GM23338 (cell line): ENCODE measurements around the gene NLGN1. TPM values are rescaled to one million over a fixed set of nuclear protein-coding genes. Genes with fewer than 3 reads are reported as not detected.

Experiments used
- ATAC-seq: fragments of 200-7000 bp; cut with Tn5 transposase; 3 replicates; pipeline ENCODE4 v1.9.1; 2020
- DNase-seq: peaks from one replicate; pipeline ENCODE4 v3.0.0-alpha.2; 2015; ENCODE audit warnings: low spot score
- H2AFZ ChIP-seq: fragments of 200-600 bp; sonication (generic); 2 replicates; pipeline ENCODE4 v1.8.0; 2016; ENCODE audit warnings: antibody characterized with exemption, mild to moderate bottlenecking, moderate library complexity
- H3F3A ChIP-seq: fragments of 200-600 bp; sonication (generic); replicated peaks from 2 replicates; pipeline ENCODE4 v1.8.0; 2017; ENCODE audit warnings: antibody characterized with exemption, mixed run types, low read depth
- H3K27ac ChIP-seq: fragments of 200-600 bp; sonication (generic); 2 replicates; pipeline ENCODE4 v1.6.1; 2016; ENCODE audit warnings: low read depth
- H3K27me3 ChIP-seq: fragments of 200-600 bp; sonication (generic); 2 replicates; pipeline ENCODE4 v1.8.0; 2016; ENCODE audit warnings: mild to moderate bottlenecking, mixed run types, moderate library complexity; ENCODE audit not compliant: insufficient read depth
- H3K36me3 ChIP-seq: fragments of 200-600 bp; sonication (generic); 2 replicates; pipeline ENCODE4 v1.8.0; 2016; ENCODE audit warnings: mild to moderate bottlenecking; ENCODE audit not compliant: insufficient read depth
- H3K4me1 ChIP-seq: fragments of 200-600 bp; sonication (generic); 2 replicates; pipeline ENCODE4 v1.8.0; 2016; ENCODE audit warnings: mild to moderate bottlenecking, moderate library complexity; ENCODE audit not compliant: insufficient read depth
- H3K4me2 ChIP-seq: fragments of 200-600 bp; sonication (generic); 2 replicates; pipeline ENCODE4 v1.7.1; 2017; ENCODE audit warnings: mixed run types
- H3K4me3 ChIP-seq: fragments of 200-600 bp; sonication (generic); 2 replicates; pipeline ENCODE4 v1.6.1; 2016; ENCODE audit warnings: mixed run types
- H3K79me2 ChIP-seq: fragments of 200-600 bp; sonication (generic); replicated peaks from 2 replicates; pipeline ENCODE4 v1.8.0; 2017; ENCODE audit warnings: mild to moderate bottlenecking; ENCODE audit not compliant: insufficient read depth
- H3K9me2 ChIP-seq: fragments of 200-600 bp; sonication (generic); 2 replicates; pipeline ENCODE4 v1.8.0; 2017; ENCODE audit not compliant: insufficient read depth
- H4K20me1 ChIP-seq: fragments of 200-600 bp; sonication (generic); replicated peaks from 2 replicates; pipeline ENCODE4 v1.8.0; 2017; ENCODE audit warnings: mild to moderate bottlenecking; ENCODE audit not compliant: insufficient read depth
- H3K27ac Mint-ChIP-seq: 2 replicates; pipeline ENCODE4 v1.8.0; 2020; ENCODE audit warnings: inconsistent platforms, mild to moderate bottlenecking, moderate library complexity, mixed read lengths
- H3K27me3 Mint-ChIP-seq: 3 replicates; pipeline ENCODE4 v1.8.0; 2022; ENCODE audit warnings: low read depth, mild to moderate bottlenecking, moderate library complexity, mixed read lengths, inconsistent platforms; ENCODE audit not compliant: insufficient read depth, poor library complexity
- H3K36me3 Mint-ChIP-seq: 3 replicates; pipeline ENCODE4 v1.8.0; 2021; ENCODE audit warnings: low read depth, mild to moderate bottlenecking, inconsistent platforms, moderate library complexity, mixed read lengths
- H3K4me1 Mint-ChIP-seq: 3 replicates; pipeline ENCODE4 v1.8.0; 2020; ENCODE audit warnings: mild to moderate bottlenecking, inconsistent platforms, mixed read lengths
- H3K4me3 Mint-ChIP-seq: 3 replicates; pipeline ENCODE4 v1.8.0; 2021; ENCODE audit warnings: moderate library complexity, mild to moderate bottlenecking, inconsistent platforms, mixed read lengths
- H3K9me3 Mint-ChIP-seq: 3 replicates; pipeline ENCODE4 v1.8.0; 2020; ENCODE audit warnings: moderate library complexity, mild to moderate bottlenecking, inconsistent platforms, mixed read lengths
- JUNB ChIP-seq: IDR thresholded peaks from one replicate; pipeline ENCODE4 v1.6.1; 2016; ENCODE audit warnings: antibody characterized with exemption; ENCODE audit not compliant: unreplicated experiment
- NANOG ChIP-seq: IDR thresholded peaks from 2 replicates; pipeline ENCODE4 v1.6.1; 2016; ENCODE audit warnings: antibody characterized with exemption, borderline replicate concordance
- POLR2AphosphoS5 ChIP-seq: IDR thresholded peaks from 2 replicates; pipeline ENCODE4 v1.6.1; 2016; ENCODE audit warnings: antibody characterized with exemption, low read depth
- REST ChIP-seq: IDR thresholded peaks from one replicate; pipeline ENCODE4 v1.6.1; 2018; ENCODE audit warnings: antibody characterized with exemption; ENCODE audit not compliant: unreplicated experiment
- STAT1 ChIP-seq: IDR thresholded peaks from one replicate; pipeline ENCODE4 v1.6.1; 2016; ENCODE audit warnings: antibody characterized with exemption; ENCODE audit not compliant: unreplicated experiment
- ZNF114 ChIP-seq: fragments of 250-450 bp; sonication (Bioruptor Pico); IDR thresholded peaks from 2 replicates; pipeline ENCODE4 v1.5.0; 2020; ENCODE audit warnings: mild to moderate bottlenecking, moderate library complexity
- ZNF462 ChIP-seq: fragments of 250-450 bp; sonication (Bioruptor Pico); IDR thresholded peaks from 2 replicates; pipeline ENCODE4 v1.5.0; 2020; ENCODE audit warnings: mild to moderate bottlenecking, moderate library complexity
- polyA plus RNA-seq: library from polyadenylated mRNA; unstranded; fragments of >200 nt; fragmentation: Nextera tagmentation; extraction: Ambion mirVana; gene quantifications from 2 replicates; pipeline ENCODE4 v1.2.1, GENCODE V29; 2016
- total RNA-seq: library from RNA; depleted of rRNA; stranded (reverse); fragments of >200 nt; shearing (Covaris generic); gene quantifications from 2 replicates; pipeline ENCODE4 v1.2.3, GENCODE V29; 2014

Gene NLGN1
- total and polyA plus RNA-seq, 2 experiments from 2014 or later, result 6.5 to 18.6 TPM

- TF ChIP-seq ZNF462 (CRISPR knock-in tag), result no peak
Measured at GRCh38 chr3:173938616-173939015, 541.1 kb downstream of the NLGN1 start (continued).

- Histone ChIP-seq H3F3A (no peaks in the 10 kb centered on the region), H3K9me2 (no peaks in the 10 kb centered on the region), H3K4me1 (peaks cover 13% of the 10 kb centered on the region), H3K4me3 (no peak overlapping the region), H2AFZ (no peak overlapping the region), H3K36me3 (no peaks in the 10 kb centered on the region), H4K20me1 (no peaks in the 10 kb centered on the region), H3K27ac (no peak overlapping the region), H3K27me3 (no peaks in the 10 kb centered on the region), H3K4me2 (no peak overlapping the region), H3K79me2 (no peaks in the 10 kb centered on the region)
- Mint-ChIP-seq H3K4me3 (no peak overlapping the region), H3K4me1 (peaks cover 14% of the 10 kb centered on the region; the same call in 2 of the 3 replicates), H3K27ac (0 out of 2 replicates have a peak overlapping the region, but pooled peaks have one; percentile 75), H3K9me3 (no peaks in the 10 kb centered on the region), H3K27me3 (no peaks in the 10 kb centered on the region), H3K36me3 (no peaks in the 10 kb centered on the region)
- ATAC-seq (no peak), DNase-seq (no peak)
- TF ChIP-seq JUNB (no peak), ZNF114 (no peak), REST (no peak), STAT1 (no peak), NANOG (no peak), POLR2AphosphoS5 (no peak), ZNF462 (CRISPR knock-in tag) (no peak)
Measured at GRCh38 chr3:173939331-173939730, 541.8 kb downstream of the NLGN1 start.
